D721Med (cell line): ENCODE results near the gene MAGT1.
A peak's percentile ranks its signal among the peaks of the same experiment; 100 is the strongest.

Experiments
- DNase-seq: peaks from one replicate; pipeline ENCODE4 v3.0.0; 2011; ENCODE audit warnings: low spot score; ENCODE audit not compliant: insufficient read length
- FAIRE-seq: peaks from 2 replicates; lab custom pipeline; 2011; peaks lifted over from hg19 to GRCh38; lab: Jason Lieb, UNC
- TF ChIP-seq, protein P1 (sequence below): IDR thresholded peaks from 2 replicates; pipeline ENCODE4 v1.5.1; 2012; ENCODE audit warnings: mild to moderate bottlenecking, control low read depth; ENCODE audit not compliant: insufficient read depth; ENCODE audit errors: missing control alignments

Gene MAGT1

DNA sequence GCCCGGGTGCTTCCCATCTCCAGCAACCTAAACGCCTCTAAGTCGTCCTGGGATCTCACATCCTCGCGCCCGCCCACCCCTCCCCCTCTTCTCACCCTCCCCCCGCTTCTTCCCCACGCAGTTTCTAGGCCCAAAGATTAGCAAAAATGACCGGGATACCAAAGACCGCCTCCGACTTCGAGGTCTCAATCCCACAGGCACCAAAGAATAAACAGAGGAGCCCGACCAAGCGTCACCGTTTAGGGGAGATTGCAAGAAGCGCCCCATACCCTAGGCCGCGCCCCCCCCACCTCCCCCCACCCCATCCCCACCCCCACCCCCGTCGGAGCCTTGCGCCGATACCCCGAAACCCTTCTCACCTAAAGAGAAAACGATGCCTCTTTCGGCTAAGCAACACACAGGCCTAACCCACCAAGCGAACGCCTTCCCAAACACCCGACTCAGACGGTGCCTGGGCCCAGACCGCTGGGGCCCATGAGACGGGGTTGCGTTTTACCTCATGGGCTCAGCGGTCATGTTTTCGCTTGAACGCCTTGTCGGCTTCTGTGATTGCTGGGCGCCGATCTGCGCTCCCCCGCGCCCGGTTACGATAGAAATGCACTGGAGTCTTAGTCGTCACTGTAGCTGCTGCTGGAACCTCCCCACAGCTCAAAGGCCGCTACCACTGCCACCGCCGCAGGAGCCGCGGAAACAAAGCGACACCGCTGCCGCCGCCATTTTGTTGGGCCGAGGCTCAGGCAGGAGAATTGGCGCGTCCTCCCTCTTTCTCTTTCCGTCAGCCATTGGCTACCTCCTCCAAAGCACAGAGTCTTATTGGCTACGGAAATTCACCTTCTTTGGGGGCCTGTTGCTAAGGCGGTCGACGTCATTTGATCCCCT, 109.5 kb downstream of the MAGT1 start, which contains the start of gene ATRX:
ATRX (minus strand) TSS at position 731 of the 879 bp plus-strand sequence; CDS start at position 516, 215 bp downstream.
- FAIRE-seq (no peak), DNase-seq (peak; percentile 34)
- TF ChIP-seq, protein P1, sequence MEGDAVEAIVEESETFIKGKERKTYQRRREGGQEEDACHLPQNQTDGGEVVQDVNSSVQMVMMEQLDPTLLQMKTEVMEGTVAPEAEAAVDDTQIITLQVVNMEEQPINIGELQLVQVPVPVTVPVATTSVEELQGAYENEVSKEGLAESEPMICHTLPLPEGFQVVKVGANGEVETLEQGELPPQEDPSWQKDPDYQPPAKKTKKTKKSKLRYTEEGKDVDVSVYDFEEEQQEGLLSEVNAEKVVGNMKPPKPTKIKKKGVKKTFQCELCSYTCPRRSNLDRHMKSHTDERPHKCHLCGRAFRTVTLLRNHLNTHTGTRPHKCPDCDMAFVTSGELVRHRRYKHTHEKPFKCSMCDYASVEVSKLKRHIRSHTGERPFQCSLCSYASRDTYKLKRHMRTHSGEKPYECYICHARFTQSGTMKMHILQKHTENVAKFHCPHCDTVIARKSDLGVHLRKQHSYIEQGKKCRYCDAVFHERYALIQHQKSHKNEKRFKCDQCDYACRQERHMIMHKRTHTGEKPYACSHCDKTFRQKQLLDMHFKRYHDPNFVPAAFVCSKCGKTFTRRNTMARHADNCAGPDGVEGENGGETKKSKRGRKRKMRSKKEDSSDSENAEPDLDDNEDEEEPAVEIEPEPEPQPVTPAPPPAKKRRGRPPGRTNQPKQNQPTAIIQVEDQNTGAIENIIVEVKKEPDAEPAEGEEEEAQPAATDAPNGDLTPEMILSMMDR: no peak

DNA sequence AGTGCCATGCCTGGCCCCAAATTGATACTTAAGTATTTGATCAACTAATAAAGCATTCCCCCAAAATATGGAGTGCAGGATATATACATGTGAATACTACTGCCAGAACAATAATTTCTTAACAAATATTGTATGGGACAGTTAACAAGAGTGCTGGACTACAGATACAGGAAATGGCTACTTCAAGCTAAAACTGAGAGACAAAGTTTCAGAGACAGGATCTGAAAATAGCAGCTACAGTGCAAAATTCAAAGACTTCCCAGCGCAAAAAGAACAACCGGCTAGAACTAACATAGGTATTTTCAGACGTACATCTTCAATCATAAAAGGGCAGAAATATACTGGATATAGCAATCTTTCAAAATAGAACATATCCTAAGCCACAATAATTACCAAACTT, 115.5 kb downstream of the MAGT1 start:
- DNase-seq: no peak
- TF ChIP-seq, protein P1: no peak
- FAIRE-seq: no peak

DNA sequence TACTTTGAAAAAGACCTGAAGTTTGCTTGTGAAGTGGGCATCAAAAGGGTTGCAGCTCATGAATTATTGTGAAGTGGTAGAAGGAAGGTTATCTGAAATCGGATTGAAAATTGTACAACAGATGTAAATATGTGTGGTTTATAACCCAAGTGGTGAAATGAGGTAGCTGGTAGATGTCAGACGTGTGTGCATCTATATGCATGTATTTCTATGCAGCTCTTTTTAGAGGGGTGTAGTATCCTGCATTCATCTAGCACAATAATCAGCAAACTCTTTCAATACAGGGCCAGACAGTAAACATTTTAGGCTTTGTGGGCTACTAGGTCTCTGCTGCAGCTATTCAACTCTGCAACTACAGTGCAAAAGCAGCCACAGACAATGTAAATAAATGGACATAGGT, 118.6 kb downstream of the MAGT1 start:
- TF ChIP-seq, protein P1: no peak
- no peak for DNase-seq
- FAIRE-seq: no peak
